AG04449 (cell line): ENCODE measurements around the gene UCK2.

ENCODE experiments used
- CTCF ChIA-PET: fragments of 350-600 bp; formaldehyde crosslinking; extraction: SDS; loops from one replicate; lab custom pipeline; 2021; ENCODE audit warnings: antibody characterized with exemption; lab: Yijun Ruan, JAX
- POLR2A ChIA-PET: fragments of 400-600, 350-600 bp; formaldehyde crosslinking; extraction: SDS; loops from one replicate; lab custom pipeline; 2020; ENCODE audit warnings: antibody characterized with exemption, inconsistent platforms; lab: Yijun Ruan, JAX
- DNase-seq: peaks from one replicate; pipeline ENCODE4 v3.0.0-alpha.2; 2010; ENCODE audit warnings: low read depth, low spot score
- H3K4me3 ChIP-seq: 2 replicates; pipeline ENCODE4 v1.5.1; 2011; ENCODE audit warnings: low read depth, mild to moderate bottlenecking, control low read depth, low read length
- CTCF ChIP-seq: IDR thresholded peaks from one replicate; pipeline ENCODE4 v1.5.1; 2011; ENCODE audit warnings: mild to moderate bottlenecking, moderate library complexity, low read length, control low read depth, inconsistent platforms; ENCODE audit not compliant: insufficient read depth; ENCODE audit errors: missing control alignments

Gene UCK2

GRCh38 chr1:165894591-165894990, 67.2 kb downstream of the UCK2 start:
- ChIA-PET CTCF (interaction anchor here (1.3 to 1.4 kb wide), 2 partner anchors 9 to 122 kb away, joined by 3 to 8 read pairs; no protein-coding TSS in a partner anchor), POLR2A (interaction anchor here (0.7 kb wide), 1 partner anchor 11 kb away, joined by 3 read pairs; no protein-coding TSS in a partner anchor)
- DNase-seq = no peak
- peak; percentile 8 for TF ChIP-seq CTCF
- H3K4me3 ChIP-seq = no peak overlapping the region

- ChIA-PET POLR2A (no interaction called here), CTCF (interaction anchor here (1.4 kb wide), 1 partner anchor 123 kb away, joined by 3 read pairs; no protein-coding TSS in a partner anchor)
- H3K4me3 ChIP-seq = no peak overlapping the region
- no peak for DNase-seq
- no peak for TF ChIP-seq CTCF
Observed at GRCh38 chr1:165895451-165895871, 68.0 kb downstream of the UCK2 start.

- H3K4me3 ChIP-seq = no peak overlapping the region
- no peak for TF ChIP-seq CTCF
- CTCF ChIA-PET = interaction anchor here (1.0 to 2.0 kb wide), 4 partner anchors 12 to 294 kb away, joined by 3 to 10 read pairs (median 4); no protein-coding TSS in a partner anchor
- peak; percentile 92 for DNase-seq
- POLR2A ChIA-PET = interaction anchor here (0.7 to 1.2 kb wide), 2 partner anchors 67 to 127 kb away, joined by 3 to 4 read pairs; no protein-coding TSS in a partner anchor
Observed at GRCh38 chr1:165896277-165896676, 68.9 kb downstream of the UCK2 start.

- ChIA-PET CTCF (interaction anchor here (0.9 to 2.0 kb wide), 5 partner anchors 14 to 295 kb away, joined by 3 to 10 read pairs (median 3); no protein-coding TSS in a partner anchor), POLR2A (interaction anchor here (0.6 to 1.2 kb wide), 3 partner anchors 69 to 978 kb away, joined by 3 to 4 read pairs (median 3); no protein-coding TSS in a partner anchor)
- H3K4me3 ChIP-seq = no peak overlapping the region
- DNase-seq = no peak
- no peak for TF ChIP-seq CTCF
Observed at GRCh38 chr1:165897326-165898303, 70.2 kb downstream of the UCK2 start.

GRCh38 chr1:165898837-165899236, 71.4 kb downstream of the UCK2 start:
- no peak for TF ChIP-seq CTCF
- H3K4me3 ChIP-seq = no peak overlapping the region
- POLR2A ChIA-PET = interaction anchor here (0.7 to 1.3 kb wide), 4 partner anchors 9 to 130 kb away, joined by 3 to 9 read pairs (median 6); partner anchors contain the start of gene TMCO1
- DNase-seq = peak; percentile 98
- CTCF ChIA-PET = interaction anchor here (1.0 to 3.8 kb wide), 4 partner anchors 8 to 15 kb away, joined by 3 to 33 read pairs (median 4); no protein-coding TSS in a partner anchor
